Measurements from ENCODE around the gene TRH. TPM values are rescaled to one million over a fixed set of nuclear protein-coding genes. Genes with fewer than 3 reads are reported as not detected.

The TRH gene
- total RNA-seq, 1 experiment from 2014 or later, result not detected

DNA sequence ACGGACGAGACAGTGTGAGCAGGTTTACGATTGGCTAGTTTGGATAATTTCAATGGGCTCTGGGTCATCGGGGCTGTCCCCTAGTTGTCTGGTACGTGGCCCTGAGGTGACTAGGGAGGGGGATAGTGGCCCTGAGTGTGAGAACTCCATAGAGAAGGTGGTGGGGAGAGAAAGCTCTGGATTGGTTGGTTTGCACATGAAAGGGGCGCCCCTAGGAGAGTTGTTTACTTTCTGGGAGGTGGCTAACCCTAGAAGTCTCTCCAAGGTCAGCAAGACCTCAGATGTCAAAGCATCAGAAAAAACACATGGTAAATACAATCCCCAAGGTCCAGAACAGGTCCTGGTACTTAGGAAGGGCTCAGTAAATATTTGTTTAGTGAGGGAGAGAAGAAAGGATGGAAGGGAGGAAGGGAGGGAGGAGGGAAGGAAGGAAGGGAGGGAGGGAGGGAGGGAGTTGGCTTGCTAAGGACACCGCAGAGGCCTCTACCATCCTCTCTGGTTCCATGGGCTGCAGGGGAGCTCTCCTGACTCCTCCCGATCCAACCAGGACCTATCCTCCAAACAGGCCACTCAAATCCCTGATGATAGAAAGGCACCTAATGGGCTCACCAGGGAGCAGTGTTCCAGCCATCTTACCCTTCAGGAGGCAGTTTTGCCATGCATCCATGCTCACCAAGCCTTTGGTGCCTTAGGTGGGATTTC, 3.0 kb upstream of the TRH start:
- H3K27me3 Mint-ChIP-seq (ENCODE audit: unreplicated experiment), result peaks cover 62% of the 10 kb centered on the region
- intact Hi-C loops (cut with micrococcal nuclease; ENCODE audit: unreplicated experiment), result no loop called here
- no peaks in the 10 kb centered on the region for H3K4me1 Mint-ChIP-seq (ENCODE audit: low read depth, unreplicated experiment)
- no peaks in the 10 kb centered on the region for H3K9me3 Mint-ChIP-seq (ENCODE audit: low read depth, unreplicated experiment)
- no TSS peak for BruUV-seq (replicated peaks)
- CTCF ChIA-PET, result interaction anchor here (1.1 kb wide), 2 partner anchors 26 to 140 kb away, joined by 3 read pairs; no protein-coding TSS in a partner anchor
- TF ChIP-seq, protein P1, sequence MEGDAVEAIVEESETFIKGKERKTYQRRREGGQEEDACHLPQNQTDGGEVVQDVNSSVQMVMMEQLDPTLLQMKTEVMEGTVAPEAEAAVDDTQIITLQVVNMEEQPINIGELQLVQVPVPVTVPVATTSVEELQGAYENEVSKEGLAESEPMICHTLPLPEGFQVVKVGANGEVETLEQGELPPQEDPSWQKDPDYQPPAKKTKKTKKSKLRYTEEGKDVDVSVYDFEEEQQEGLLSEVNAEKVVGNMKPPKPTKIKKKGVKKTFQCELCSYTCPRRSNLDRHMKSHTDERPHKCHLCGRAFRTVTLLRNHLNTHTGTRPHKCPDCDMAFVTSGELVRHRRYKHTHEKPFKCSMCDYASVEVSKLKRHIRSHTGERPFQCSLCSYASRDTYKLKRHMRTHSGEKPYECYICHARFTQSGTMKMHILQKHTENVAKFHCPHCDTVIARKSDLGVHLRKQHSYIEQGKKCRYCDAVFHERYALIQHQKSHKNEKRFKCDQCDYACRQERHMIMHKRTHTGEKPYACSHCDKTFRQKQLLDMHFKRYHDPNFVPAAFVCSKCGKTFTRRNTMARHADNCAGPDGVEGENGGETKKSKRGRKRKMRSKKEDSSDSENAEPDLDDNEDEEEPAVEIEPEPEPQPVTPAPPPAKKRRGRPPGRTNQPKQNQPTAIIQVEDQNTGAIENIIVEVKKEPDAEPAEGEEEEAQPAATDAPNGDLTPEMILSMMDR (IDR thresholded peaks at IDR 0.05; ENCODE audit: unreplicated experiment), result no peak
- no peak overlapping the region for H3K27ac Mint-ChIP-seq (ENCODE audit: unreplicated experiment)
- DNase-seq, result no peak
- no peaks in the 10 kb centered on the region for H3K36me3 Mint-ChIP-seq (ENCODE audit: insufficient read depth, unreplicated experiment)
- no peak overlapping the region for H3K4me3 Mint-ChIP-seq (ENCODE audit: low read depth, unreplicated experiment)

DNA sequence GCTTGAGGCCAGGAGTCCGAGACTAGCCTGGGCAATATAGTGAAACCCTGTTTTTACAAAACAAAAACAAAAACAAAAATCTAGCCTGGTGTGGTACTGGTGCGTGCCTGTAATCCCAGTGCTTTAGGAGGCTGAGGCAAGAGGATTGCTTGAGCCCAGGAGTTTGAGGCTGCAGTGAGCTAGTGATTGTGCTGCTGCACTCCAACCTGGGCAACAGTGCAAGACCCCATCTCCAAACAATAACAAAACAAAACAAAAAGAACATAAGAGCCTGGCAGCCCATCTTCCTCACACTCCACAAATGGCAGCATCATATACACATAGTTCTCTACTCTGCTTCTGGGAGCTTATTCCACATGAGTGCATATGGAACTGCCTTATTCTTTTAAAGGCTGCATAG, 2.2 kb upstream of the TRH start:
- Mint-ChIP-seq H3K4me1 (ENCODE audit: low read depth, unreplicated experiment) (no peaks in the 10 kb centered on the region), H3K27me3 (ENCODE audit: unreplicated experiment) (peaks cover 62% of the 10 kb centered on the region), H3K36me3 (ENCODE audit: insufficient read depth, unreplicated experiment) (no peaks in the 10 kb centered on the region), H3K9me3 (ENCODE audit: low read depth, unreplicated experiment) (no peaks in the 10 kb centered on the region), H3K27ac (ENCODE audit: unreplicated experiment) (no peak overlapping the region), H3K4me3 (ENCODE audit: low read depth, unreplicated experiment) (no peak overlapping the region)
- TF ChIP-seq, protein P1 (IDR thresholded peaks at IDR 0.05; ENCODE audit: unreplicated experiment), result no peak
- no peak for DNase-seq
- CTCF ChIA-PET, result interaction anchor here (1.1 kb wide), 2 partner anchors 27 to 139 kb away, joined by 3 read pairs; no protein-coding TSS in a partner anchor
- no TSS peak for BruUV-seq (replicated peaks)
- intact Hi-C loops (cut with micrococcal nuclease; ENCODE audit: unreplicated experiment), result no loop called here

DNA sequence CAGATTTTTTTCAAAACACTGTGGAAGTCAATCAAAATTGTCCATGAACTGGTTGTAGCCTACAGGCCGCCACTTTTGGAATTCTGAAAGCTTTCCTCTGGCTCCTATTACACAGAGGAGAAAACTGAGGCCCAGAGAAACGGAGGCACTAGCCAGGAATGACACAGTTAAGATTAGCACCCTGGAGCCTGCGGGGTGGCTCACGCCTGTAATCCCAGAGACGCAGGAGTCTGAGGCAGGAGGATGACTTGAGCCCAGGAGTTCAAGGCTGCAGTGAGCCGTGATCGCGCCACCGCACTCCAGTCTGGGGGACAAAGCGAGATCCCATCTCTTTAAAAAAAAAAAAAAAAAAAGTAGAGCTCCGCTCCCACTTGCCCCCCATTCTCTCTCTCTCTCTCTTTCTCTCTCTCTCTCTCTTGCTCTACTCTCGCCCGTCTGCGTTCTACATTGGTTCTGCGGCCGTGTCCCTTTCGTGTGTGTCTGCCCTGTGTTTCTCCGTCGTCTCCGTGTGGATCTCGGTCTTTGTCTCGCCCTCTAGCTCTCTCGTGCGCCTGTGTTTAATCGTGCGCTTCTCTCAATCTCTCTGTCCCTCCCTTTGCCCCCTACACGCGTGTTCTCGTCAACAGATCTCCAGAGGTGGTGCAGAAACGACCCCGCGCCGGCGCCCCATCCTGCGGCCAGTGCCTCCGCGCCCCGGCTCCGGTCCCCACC, 512 bp upstream of the TRH start:
- intact Hi-C loops (cut with micrococcal nuclease; ENCODE audit: unreplicated experiment), result no loop called here
- CTCF ChIA-PET, result no interaction called here
- H3K9me3 Mint-ChIP-seq (ENCODE audit: low read depth, unreplicated experiment), result no peaks in the 10 kb centered on the region
- no peak overlapping the region for H3K27ac Mint-ChIP-seq (ENCODE audit: unreplicated experiment)
- H3K4me3 Mint-ChIP-seq (ENCODE audit: low read depth, unreplicated experiment), result no peak overlapping the region
- no peaks in the 10 kb centered on the region for H3K4me1 Mint-ChIP-seq (ENCODE audit: low read depth, unreplicated experiment)
- BruUV-seq (replicated peaks), result no TSS peak
- no peaks in the 10 kb centered on the region for H3K36me3 Mint-ChIP-seq (ENCODE audit: insufficient read depth, unreplicated experiment)
- DNase-seq, result no peak
- peaks cover 71% of the 10 kb centered on the region for H3K27me3 Mint-ChIP-seq (ENCODE audit: unreplicated experiment)
- TF ChIP-seq, protein P1 (IDR thresholded peaks at IDR 0.05; ENCODE audit: unreplicated experiment), result no peak

DNA sequence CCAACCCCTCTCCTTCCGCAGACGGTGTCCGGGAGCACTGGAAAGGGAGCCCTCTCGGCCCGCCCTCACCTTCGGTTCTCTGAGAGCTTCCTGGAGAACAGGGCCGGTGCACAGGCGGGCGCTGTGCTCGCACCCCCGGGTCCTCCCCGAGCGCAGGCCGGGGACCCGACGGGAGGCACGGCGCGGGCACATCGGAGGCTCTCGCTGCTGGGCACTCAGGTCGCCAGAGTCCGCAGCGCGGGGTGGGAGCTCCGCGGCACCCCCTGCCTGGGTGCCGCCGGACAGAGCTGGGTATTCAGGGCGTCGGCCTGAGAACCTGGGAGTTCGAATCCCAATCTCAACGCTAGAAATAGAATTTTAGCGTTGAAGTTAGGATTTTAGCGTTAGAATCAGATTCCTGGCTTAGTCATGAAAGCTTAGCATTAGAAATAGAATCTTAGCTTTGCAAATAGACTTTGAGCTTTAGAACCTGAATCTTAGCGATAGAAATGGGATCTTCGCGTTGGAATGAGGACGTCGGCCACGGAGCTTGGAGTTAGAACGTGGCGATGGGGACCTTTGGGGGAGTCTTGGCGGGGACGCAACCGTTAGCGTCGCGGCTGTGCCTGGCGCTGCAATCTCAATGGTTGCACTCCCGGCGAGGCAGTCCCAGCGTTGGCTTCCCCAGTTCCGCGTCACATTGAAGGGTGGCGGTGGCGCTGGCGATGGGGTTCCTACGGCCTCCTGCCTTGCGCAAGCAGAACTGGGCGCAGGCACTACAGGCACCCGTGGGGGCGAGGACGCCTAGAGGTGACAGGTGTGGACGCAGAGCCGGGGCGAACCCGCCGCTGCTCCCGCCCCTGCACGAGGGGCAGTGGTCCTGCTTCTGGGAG, 549 bp downstream of the TRH start:
- peaks cover 81% of the 10 kb centered on the region for H3K27me3 Mint-ChIP-seq (ENCODE audit: unreplicated experiment)
- H3K36me3 Mint-ChIP-seq (ENCODE audit: insufficient read depth, unreplicated experiment), result no peaks in the 10 kb centered on the region
- no peaks in the 10 kb centered on the region for H3K9me3 Mint-ChIP-seq (ENCODE audit: low read depth, unreplicated experiment)
- peak; percentile 30 for DNase-seq
- H3K27ac Mint-ChIP-seq (ENCODE audit: unreplicated experiment), result no peak overlapping the region
- BruUV-seq (replicated peaks), result no TSS peak
- peak overlapping the region; percentile 19 for H3K4me3 Mint-ChIP-seq (ENCODE audit: low read depth, unreplicated experiment)
- CTCF ChIA-PET, result no interaction called here
- TF ChIP-seq, protein P1 (IDR thresholded peaks at IDR 0.05; ENCODE audit: unreplicated experiment), result peak; percentile 22
- H3K4me1 Mint-ChIP-seq (ENCODE audit: low read depth, unreplicated experiment), result no peaks in the 10 kb centered on the region
- intact Hi-C loops (cut with micrococcal nuclease; ENCODE audit: unreplicated experiment), result no loop called here

All from Calu3 (cell line).